Measurements from ENCODE around the gene CEND1.

CEND1 gene

DNA sequence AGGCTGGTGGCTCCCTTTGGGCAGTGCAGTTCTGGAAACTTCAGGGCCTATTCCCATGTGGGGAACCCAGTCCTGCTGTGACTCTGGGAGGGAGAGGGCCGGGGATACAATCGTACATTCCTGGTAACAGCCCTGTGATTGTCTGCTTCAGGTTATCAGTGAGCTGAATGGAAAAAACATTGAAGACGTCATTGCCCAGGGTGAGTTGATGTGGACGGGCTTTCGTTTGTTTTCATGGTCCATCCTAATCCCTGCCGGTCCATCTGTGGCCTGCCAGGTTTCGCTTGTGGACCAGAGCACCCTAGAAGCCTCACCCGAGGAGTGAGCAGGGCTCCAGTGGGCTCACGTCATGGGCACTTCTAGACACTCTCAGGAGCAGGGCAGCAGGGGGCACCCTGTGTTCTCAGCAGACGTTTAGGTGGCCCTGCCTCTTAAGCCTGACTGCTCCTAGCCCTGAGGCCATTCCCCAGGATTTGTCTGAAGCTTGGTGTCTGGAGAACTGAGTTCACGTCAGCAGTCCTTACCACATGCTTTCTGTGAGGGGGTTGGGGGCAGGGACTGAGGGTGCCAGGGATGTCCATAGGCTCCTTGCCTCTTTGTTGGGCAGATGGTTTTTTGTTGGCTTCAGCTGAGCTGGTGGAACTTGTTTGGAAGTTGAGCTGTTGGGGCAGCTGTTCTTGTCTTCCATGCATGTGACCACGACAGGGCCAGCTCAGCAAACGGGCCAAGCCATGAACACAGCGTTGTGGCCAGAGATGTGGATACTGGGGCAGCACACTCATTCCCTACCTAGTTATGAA lies 21.8 kb upstream of the CEND1 start:
- no peak for DNase-seq

- DNase-seq, result no peak
Measured at GRCh38 chr11:810040-810567, 20.2 kb upstream of the CEND1 start.

DNA sequence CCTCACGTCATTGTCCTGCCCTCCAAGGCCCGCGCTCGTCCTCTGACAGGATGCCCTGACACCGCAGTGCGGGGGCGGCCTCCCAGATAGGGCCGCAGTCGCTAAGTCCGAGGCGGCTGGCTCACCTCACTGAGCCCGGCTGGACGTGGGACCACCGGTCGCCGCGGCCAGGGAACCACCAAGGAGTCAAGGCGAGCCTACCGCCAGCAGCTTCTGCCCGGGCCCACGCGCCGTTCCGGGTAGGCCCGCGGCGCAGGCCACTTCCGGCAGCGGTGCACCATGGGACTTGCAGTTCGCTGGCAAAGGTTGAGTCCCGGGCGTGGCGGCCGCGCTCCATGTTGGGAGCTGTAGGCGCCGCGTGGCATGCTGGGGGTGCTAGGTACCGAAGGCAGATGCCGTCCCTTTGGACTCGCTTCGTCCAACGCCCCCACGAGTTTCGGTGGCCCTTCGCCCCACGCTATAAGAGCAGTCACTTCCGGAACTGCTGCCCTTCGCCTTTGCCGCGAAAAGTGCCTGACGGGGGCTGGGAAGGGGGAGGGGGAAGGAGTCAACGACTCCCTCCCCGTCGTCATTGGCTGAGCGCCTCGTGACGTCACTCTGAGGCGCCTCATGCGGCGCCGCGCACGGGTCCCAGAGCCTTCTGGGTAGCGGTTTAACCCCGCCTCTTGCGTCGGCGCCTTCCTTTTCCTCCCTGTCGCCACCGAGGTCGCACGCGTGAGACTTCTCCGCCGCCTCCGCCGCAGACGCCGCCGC lies 19.6 kb upstream of the CEND1 start, which contains the start of gene RPLP2:
RPLP2 (plus strand) TSS at position 681 of the 753 bp plus-strand sequence. CDS start 268 bp downstream, outside the sequence.
- peak; percentile 97 for DNase-seq

DNA sequence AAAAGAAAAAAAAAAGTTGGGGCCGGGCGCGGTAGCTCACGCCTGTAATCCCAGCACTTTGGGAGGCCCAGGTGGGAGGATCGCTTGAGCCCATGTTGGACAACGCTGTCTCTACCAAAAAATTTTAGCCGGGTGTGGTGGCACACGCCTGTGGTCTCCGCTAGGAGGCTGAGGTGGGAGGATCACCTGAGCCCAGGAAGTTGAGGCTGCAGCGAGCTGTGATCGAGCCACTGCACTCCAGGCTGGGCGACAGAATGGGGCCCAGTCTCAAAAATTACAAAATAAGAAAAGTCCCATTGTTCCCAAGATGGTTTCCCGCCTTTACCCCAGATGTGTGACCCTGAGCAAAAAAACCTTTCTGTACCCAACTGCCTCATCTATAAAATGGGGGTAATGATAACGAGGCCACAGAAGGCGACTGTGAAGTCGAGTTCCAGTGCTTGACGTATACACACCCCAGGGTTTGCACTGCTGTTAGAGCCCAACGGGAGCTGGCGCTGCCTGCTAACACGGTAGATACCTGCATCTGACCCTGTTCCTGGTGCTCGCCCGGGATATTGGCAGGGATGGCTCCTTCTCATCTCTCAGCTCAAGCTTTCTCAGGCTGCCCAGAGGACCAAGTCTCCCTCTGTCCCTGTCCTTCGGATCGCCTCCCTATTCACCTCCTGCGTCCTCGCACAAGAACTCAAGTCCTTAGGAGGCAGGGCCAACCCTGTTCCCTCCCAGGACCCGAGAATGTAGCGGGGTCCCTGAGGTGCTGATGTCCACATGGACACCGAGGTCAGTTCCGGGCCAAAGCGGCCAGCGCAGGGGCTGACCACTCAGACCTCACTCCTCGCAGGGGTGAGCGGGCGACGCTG lies 18.8 kb upstream of the CEND1 start:
- DNase-seq, result peak; percentile 32

DNA sequence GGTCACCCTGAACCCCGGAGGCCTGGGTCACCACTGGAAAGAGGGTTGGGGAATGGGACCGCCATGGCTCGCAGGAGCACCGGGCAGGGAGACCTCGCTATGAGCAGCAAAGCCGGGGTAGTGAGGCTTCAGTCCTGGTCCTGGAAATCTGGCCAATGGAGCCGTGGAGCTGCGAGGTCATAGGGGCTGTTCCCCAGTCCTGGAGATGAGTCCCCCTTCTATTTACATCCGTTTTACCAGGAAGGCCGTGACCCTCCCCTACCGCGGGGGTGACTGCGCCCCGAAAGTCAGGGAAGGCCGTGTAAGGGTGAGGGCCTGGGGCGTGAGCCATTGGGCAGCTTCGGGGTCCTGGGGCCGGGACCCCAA lies 14.7 kb upstream of the CEND1 start:
- DNase-seq, result no peak

- no peak for DNase-seq
Measured at GRCh38 chr11:803770-804598, 14.1 kb upstream of the CEND1 start.

DNA sequence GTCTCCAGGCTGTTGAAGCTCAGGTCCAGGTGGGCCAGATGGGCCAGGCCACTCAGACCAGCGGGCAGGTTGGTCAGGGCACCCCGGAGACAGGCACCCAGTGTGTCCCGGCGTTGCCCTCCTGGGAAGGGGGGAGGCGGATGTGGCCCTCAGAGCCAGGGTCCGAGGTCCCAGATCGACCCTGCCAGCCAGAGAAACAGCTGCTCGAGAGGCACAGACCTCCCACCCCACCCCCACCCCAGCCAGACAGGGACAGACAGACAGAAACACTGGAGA lies 13.5 kb upstream of the CEND1 start:
- no peak for DNase-seq

DNA sequence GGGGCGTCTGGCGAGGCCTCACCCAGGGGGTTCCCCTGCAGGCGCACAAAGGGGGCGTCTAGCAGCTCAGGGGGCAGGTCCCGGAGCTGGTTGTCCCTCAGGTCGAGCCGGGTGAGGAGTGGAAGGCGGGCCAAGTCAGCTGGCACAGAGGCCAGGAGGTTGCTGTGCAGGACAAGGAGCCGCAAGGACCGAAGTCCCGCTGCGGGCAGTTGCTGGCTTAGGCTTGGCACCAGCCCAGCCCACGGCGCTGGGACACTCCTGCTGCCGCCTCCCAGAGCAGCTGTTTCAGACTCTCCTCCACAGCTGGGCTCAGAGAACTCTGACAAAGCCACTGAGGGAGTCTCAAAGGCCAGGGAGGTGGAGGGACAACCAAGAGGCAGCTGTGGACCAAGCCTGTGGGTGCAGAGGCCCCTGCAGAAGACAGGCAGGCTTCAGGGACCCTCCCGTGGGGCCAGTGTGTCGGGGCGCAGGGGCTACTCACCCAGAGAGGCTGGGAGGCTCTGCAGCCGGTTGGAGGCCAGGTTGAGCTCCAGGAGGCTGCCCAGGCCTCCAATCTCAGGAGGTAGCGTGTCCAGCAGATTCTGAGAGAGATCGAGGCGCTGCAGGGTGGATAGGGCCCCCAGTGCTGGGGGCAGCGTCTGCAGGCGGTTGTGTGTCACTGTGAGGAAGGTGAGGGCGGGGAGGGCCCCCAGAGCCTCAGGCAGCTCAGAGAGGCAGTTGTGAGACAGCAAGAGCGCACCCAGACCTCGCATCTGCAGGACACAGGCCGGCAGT lies 13.0 kb upstream of the CEND1 start:
- no peak for DNase-seq

GRCh38 chr11:802018-802617 lies 12.2 kb upstream of the CEND1 start:
- DNase-seq, result no peak

DNA sequence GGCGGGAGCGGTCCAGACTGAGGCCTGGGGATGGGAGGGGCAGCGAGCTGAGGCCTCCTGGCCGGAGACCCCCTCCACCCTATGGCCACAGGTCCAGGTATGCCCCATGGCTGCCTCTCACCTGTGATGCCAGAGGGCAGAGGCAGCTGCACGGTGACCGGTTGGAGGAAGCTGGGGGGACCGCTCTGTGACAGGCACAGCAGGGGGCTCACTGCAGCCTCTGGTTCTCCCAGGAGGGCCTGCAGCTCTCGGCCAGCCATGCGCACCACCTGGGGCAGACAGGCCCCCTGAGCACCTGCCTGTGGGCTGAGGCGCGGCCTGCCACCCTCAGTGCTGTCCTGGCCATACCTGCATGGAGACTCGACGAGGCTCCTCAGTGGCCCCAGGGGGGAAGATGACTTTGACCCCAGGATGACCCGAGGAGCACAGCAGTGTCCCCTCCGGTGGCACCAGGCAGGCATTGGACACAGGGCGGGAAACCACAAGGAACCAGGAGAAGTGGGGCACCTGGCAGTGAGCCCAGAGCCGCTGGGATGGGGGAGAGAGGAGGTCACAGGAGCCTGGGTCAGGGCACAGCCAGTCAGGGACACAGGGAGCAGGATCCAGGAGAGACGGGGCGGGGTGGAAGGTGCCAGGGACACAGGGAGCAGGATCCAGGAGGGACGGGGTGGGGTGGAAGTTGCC lies 11.3 kb upstream of the CEND1 start:
- no peak for DNase-seq

DNA sequence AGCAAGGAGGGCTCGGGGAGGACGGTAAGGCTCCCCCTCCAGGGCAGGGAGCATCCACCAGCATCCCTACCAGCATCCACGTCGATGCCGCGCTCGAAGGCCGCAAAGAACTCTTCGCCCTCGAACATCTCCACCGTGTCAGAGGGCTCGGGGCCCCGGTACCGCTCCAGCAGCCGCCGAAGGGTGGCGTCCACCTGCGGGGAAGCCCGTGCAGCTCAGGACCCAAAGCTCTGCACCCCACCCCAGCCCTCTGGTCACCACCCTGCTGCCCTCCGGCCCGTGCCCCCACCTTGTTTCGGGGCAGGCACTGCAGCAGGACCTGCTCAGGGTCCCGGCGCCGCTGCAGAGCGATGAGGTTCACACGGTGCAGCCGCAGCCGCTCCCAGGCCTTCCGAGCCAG lies 10.6 kb upstream of the CEND1 start:
- DNase-seq, result no peak

- no peak for DNase-seq
Measured at GRCh38 chr11:799641-800316, 9.9 kb upstream of the CEND1 start.

- peak; percentile 86 for DNase-seq
Measured at GRCh38 chr11:798093-798713, 8.3 kb upstream of the CEND1 start, which contains the start of gene SLC25A22. TSS of gene SLC25A22 (minus strand) at chr11:798281. CDS start at chr11:795006, 3,275 bp downstream.

DNA sequence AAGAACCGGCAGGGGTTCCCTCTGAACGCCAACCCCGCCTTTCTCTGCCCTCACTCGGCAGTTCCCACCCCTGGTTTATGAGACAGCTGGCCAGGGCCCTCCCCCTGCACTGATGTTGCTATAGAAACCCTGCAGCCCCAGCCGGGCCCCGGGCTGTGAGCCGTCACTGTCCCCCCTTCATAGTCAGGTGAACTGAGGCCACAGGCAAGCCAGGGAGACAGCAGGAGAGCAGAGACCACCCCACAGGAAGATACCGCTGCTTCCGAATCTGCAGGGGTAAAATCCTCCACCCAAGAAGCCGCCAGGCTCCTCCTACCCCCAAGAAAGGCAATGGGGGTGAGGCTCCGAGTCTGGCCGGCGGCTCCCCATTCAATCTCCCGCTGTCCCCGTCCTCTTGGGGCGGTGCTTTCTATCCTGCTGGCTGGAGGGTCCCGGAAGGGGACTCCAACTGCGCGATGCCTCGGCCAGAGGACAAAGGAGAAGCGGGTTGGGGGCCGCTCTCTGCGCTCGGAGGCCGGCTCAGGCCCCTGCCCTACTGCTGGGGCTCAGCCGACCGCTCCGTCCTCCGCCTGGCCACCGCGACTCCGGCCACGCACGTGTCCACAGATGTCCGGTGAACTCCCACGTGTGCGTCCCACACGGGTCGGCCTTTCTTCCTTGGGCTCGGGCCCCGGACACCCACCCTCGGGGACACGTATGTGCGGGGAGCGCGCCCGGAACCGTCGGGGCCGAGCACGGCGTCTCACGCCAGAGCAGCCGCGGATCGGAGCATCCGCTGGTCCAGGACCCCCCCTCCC lies 7.6 kb upstream of the CEND1 start:
- peak; percentile 75 for DNase-seq

DNA sequence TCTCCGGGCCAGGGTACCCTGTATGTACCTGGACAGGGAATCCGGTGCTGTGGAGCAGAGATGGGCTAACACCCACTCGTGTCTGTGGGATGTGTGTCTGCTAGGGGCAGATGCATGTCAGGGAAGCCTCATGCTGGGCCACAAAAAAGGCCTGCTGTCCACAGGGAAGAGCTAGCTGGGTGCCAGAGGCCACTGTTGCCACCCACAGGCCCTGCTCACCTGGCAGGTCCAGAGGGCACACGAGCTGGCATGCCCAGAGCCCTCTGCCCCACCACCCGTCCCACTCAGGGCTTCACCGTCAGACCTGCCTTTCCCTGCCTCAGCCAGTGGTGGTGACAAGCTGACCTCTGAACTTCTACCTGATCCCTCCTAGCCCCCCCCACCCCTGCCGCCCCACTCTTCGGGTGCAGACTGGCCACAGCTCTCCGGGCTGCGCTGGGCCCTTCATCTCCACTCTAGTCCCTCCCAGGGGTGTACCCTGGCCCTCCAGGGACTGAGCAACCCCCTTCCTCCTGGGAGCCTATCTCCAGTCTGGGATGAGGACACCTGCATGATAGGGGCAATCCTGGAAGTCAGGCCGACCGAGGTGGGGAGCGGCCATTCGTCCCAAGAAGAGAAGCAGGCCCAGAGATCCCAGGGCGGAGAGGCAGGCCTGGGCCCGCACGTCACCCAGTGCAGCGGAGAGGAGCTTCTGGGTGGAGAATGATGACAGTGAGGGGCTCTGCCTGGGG lies 6.8 kb upstream of the CEND1 start:
- DNase-seq, result no peak

DNA sequence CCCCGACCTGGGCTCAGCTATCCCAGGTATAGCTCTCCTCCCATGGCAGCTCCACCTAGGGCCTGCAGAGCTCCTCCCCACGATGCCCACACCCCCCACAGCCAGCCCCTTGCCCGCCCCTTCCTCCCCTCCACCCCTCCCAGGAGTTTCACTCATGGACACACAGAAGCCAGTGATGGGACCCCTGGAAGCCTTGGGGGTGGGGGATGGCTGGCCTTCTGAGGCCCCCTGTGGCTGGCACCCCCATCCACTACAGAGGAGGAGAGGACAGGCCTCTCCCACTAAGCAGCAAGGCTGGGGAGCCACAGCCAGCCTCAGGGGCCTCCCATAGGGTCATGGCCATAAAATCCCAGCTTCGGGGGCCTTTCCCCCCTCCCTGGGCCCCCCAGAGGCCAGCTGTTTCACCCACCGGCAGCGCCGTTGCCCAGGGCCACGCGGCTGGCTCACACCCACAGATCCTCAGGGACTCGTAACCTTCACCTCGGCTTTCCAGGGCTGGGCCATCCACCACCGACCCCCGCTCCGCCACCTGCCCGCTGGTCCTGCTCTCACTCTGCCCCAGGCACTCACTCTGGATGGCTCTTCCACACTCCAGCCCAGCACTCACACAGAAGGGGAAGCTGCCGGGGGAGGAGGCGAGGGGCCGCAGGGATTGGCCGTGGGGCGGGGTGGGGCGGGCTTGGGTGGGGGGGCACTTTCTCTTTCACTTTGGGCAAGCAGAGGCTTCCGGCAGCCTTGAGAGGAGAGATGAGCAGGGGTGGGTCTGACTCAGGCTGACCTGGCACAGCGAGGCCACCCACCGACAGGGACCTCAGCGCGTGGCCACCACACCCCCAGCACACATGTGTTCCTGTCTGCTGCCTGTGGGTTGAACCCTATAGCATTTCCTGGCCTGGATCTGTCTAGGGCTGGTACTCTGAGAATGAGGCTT lies 6.0 kb upstream of the CEND1 start:
- peak; percentile 89 for DNase-seq
